Measurements from ENCODE around the gene LCE3D. TPM values are rescaled to one million over a fixed set of nuclear protein-coding genes. Genes with fewer than 3 reads are reported as not detected.
"Not testable (repeated sequence)": the region's sequence is repeated elsewhere in the genome, so short reads cannot be mapped to it uniquely, and the experiment has no call there.

Gene LCE3D
- total and polyA plus RNA-seq, 4 donors: not detected

DNA sequence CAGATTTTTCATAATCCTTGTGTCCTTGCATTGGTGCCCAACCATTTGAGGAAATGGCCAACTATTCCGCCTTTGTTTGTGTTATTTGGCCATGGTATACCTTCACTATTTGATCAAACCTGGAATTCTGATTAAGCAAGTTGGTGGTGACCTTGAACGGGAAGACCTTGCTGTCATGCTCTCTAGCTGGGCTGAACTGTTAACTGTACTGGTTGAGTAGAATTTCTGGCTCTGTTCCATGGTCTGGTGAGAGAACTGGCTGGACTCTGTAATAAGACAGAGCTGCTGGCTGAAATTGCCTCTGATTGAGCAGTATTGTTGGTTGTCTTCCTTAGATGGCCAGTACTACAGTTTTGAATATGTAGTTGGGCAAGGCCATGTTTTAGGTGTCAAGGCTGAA lies 16.7 kb upstream of the LCE3D start (continued):
- TF ChIP-seq, protein P1, sequence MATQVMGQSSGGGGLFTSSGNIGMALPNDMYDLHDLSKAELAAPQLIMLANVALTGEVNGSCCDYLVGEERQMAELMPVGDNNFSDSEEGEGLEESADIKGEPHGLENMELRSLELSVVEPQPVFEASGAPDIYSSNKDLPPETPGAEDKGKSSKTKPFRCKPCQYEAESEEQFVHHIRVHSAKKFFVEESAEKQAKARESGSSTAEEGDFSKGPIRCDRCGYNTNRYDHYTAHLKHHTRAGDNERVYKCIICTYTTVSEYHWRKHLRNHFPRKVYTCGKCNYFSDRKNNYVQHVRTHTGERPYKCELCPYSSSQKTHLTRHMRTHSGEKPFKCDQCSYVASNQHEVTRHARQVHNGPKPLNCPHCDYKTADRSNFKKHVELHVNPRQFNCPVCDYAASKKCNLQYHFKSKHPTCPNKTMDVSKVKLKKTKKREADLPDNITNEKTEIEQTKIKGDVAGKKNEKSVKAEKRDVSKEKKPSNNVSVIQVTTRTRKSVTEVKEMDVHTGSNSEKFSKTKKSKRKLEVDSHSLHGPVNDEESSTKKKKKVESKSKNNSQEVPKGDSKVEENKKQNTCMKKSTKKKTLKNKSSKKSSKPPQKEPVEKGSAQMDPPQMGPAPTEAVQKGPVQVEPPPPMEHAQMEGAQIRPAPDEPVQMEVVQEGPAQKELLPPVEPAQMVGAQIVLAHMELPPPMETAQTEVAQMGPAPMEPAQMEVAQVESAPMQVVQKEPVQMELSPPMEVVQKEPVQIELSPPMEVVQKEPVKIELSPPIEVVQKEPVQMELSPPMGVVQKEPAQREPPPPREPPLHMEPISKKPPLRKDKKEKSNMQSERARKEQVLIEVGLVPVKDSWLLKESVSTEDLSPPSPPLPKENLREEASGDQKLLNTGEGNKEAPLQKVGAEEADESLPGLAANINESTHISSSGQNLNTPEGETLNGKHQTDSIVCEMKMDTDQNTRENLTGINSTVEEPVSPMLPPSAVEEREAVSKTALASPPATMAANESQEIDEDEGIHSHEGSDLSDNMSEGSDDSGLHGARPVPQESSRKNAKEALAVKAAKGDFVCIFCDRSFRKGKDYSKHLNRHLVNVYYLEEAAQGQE (IDR thresholded peaks at IDR 0.05): no peak
- no peak for TF ChIP-seq HNF4G (IDR thresholded peaks at IDR 0.05)
- TF ChIP-seq, protein P2, sequence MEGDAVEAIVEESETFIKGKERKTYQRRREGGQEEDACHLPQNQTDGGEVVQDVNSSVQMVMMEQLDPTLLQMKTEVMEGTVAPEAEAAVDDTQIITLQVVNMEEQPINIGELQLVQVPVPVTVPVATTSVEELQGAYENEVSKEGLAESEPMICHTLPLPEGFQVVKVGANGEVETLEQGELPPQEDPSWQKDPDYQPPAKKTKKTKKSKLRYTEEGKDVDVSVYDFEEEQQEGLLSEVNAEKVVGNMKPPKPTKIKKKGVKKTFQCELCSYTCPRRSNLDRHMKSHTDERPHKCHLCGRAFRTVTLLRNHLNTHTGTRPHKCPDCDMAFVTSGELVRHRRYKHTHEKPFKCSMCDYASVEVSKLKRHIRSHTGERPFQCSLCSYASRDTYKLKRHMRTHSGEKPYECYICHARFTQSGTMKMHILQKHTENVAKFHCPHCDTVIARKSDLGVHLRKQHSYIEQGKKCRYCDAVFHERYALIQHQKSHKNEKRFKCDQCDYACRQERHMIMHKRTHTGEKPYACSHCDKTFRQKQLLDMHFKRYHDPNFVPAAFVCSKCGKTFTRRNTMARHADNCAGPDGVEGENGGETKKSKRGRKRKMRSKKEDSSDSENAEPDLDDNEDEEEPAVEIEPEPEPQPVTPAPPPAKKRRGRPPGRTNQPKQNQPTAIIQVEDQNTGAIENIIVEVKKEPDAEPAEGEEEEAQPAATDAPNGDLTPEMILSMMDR (IDR thresholded peaks at IDR 0.05; ENCODE audit: low read depth, low read length, missing input control): no peak
- TF ChIP-seq ATF3 (IDR thresholded peaks at IDR 0.05): no peak
- TF ChIP-seq HNF4A (conservative IDR thresholded peaks at IDR 0.05): peak; percentile 46 to 73
- TF ChIP-seq YY1 (IDR thresholded peaks at IDR 0.05): peak; percentile 24
- TF ChIP-seq SP1 (IDR thresholded peaks at IDR 0.05): no peak
- no peak for TF ChIP-seq JUND (IDR thresholded peaks at IDR 0.05)
- TF ChIP-seq TAF1 (conservative IDR thresholded peaks at IDR 0.05): no peak
- TF ChIP-seq FOXA2 (IDR thresholded peaks at IDR 0.05): no peak

GRCh38 chr1:152585586-152585985 lies 5.3 kb upstream of the LCE3D start:
- Histone ChIP-seq H3K4me3 (ENCODE audit: low read depth in 1 of 3, low read length in 3 of 3) (no peak overlapping the region), H3K36me3 (ENCODE audit: control insufficient read depth in 4 of 4, insufficient read depth in 3 of 4, low read depth in 1 of 4, low read length in 3 of 4) (no peaks in the 10 kb centered on the region), H3K4me1 (ENCODE audit: control insufficient read depth in 4 of 4, insufficient read depth in 4 of 4, low read length in 3 of 4) (no peaks in the 10 kb centered on the region), H3K9me3 (ENCODE audit: control insufficient read depth in 4 of 4, low read length in 3 of 4) (no peaks in the 10 kb centered on the region), H3K27ac (ENCODE audit: low read depth in 1 of 2, low read length in 2 of 2) (no peak overlapping the region), H3K9ac (ENCODE audit: low read depth in 1 of 2, low read length in 2 of 2) (no peak overlapping the region), H3K27me3 (ENCODE audit: control insufficient read depth in 4 of 4, insufficient read depth in 4 of 4, low read length in 3 of 4) (peaks cover 0 to under 1% (median 0%) of the 10 kb centered on the region in 4 donors)
- no peak for DNase-seq (ENCODE audit: low spot score)
- TF ChIP-seq FOXA1 (IDR thresholded peaks at IDR 0.05) (no peak), RAD21 (IDR thresholded peaks at IDR 0.05) (no peak)
- 59% methylated on average over 1 of the region's 1 CpG for WGBS

DNA sequence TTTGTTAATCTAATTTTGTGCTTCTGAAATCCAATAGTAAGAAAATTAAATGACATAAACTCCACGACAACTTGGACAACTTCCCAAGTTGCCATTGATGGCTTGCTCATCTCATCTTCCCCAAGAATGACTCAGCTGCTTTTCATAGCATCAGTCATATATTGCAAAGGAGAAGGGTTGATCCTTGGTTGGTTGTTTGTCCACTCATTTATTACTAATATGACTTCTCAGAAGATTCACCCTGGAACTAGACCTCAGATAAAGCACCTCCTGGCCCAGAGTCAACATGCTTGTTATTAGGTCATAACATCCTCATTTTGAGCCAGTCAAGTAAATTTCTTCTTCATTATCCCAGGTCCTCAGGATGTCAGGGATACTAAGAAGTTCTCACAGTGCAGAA lies 2.3 kb upstream of the LCE3D start:
- no peak overlapping the region for H3K9ac ChIP-seq (ENCODE audit: low read depth in 1 of 2, low read length in 2 of 2)
- no peak for DNase-seq (ENCODE audit: low spot score)
- no peak overlapping the region for H3K4me3 ChIP-seq (ENCODE audit: low read depth in 1 of 3, low read length in 3 of 3)
- 77% methylated on average over 1 of the region's 1 CpG for WGBS
- no peaks in the 10 kb centered on the region for H3K9me3 ChIP-seq (ENCODE audit: control insufficient read depth in 4 of 4, low read length in 3 of 4)
- H3K27ac ChIP-seq (ENCODE audit: low read depth in 1 of 2, low read length in 2 of 2): no peak overlapping the region
- H3K4me1 ChIP-seq (ENCODE audit: control insufficient read depth in 4 of 4, insufficient read depth in 4 of 4, low read length in 3 of 4): no peaks in the 10 kb centered on the region
- TF ChIP-seq NR2F2 (IDR thresholded peaks at IDR 0.05) (no peak), RAD21 (IDR thresholded peaks at IDR 0.05) (no peak), EGR1 (IDR thresholded peaks at IDR 0.05; ENCODE audit: low read depth in 2 of 2) (no peak), ATF3 (IDR thresholded peaks at IDR 0.05) (no peak), SP1 (IDR thresholded peaks at IDR 0.05) (no peak), TAF1 (conservative IDR thresholded peaks at IDR 0.05) (no peak)
- TF ChIP-seq, protein P1 (IDR thresholded peaks at IDR 0.05): no peak
- H3K27me3 ChIP-seq (ENCODE audit: control insufficient read depth in 4 of 4, insufficient read depth in 4 of 4, low read length in 3 of 4): peaks cover 0 to 14% (median 0%) of the 10 kb centered on the region in 4 donors
- H3K36me3 ChIP-seq (ENCODE audit: control insufficient read depth in 4 of 4, insufficient read depth in 3 of 4, low read depth in 1 of 4, low read length in 3 of 4): no peaks in the 10 kb centered on the region

GRCh38 chr1:152579526-152579925 lies 790 bp downstream of the LCE3D start:
- not testable (repeated sequence) for H3K9me3 ChIP-seq (ENCODE audit: control insufficient read depth in 4 of 4, low read length in 3 of 4); H3K9ac ChIP-seq (ENCODE audit: low read depth in 1 of 2, low read length in 2 of 2); DNase-seq (ENCODE audit: low spot score); H3K4me1 ChIP-seq (ENCODE audit: control insufficient read depth in 4 of 4, insufficient read depth in 4 of 4, low read length in 3 of 4); H3K27ac ChIP-seq (ENCODE audit: low read depth in 1 of 2, low read length in 2 of 2); H3K4me3 ChIP-seq (ENCODE audit: low read depth in 1 of 3, low read length in 3 of 3); H3K36me3 ChIP-seq (ENCODE audit: control insufficient read depth in 4 of 4, insufficient read depth in 3 of 4, low read depth in 1 of 4, low read length in 3 of 4)
- WGBS: 87% methylated on average over 9 of the region's 9 CpGs
- peaks cover 0 to 14% (median 0%) of the 10 kb centered on the region in 4 donors for H3K27me3 ChIP-seq (ENCODE audit: control insufficient read depth in 4 of 4, insufficient read depth in 4 of 4, low read length in 3 of 4)

Data from liver (tissue), 9 donors.